Stimulated activated CD4-positive, alpha-beta T cell treated with anti-CD3 and anti-CD28 coated beads, Interleukin-1b, Interleukin-23, amount 100 ng/mL, for 24 hours (primary cell): ENCODE data around the gene BICRA.
"Not testable (repeated sequence)": the region's sequence is repeated elsewhere in the genome, so short reads cannot be mapped to it uniquely, and the experiment has no call there.

Source experiments
- DNase-seq, 4 experiments: peaks; one replicate each; pipeline ENCODE4 v3.0.0-alpha.2; 2020; ENCODE audit warnings: low read depth in 4 of 4, low spot score in 1 of 4

The BICRA gene

GRCh38 chr19:47660435-47660832, 51.5 kb downstream of the BICRA start:
- no peak for DNase-seq

DNA sequence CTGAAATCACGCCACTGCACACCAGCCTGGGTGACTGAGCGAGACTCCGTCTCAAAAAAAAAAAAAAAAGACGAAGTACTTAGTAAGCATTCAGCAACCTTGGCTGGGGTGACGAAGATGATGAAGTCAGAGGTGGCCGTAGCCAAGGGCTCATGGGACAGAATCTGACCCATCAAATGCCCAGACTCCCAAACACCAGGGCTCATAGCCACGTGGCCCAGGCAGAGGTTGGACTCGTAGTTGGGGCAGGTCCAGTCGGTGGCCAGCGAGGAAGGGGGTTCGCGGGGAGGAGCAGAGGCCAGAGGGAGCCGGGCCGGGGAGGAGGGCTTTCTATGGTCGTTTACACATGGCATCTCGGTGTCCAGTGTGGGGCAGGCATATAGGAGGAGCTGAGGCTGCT, 52.2 kb downstream of the BICRA start:
- DNase-seq = no peak

GRCh38 chr19:47661611-47662010, 52.7 kb downstream of the BICRA start:
- no peak for DNase-seq

DNA sequence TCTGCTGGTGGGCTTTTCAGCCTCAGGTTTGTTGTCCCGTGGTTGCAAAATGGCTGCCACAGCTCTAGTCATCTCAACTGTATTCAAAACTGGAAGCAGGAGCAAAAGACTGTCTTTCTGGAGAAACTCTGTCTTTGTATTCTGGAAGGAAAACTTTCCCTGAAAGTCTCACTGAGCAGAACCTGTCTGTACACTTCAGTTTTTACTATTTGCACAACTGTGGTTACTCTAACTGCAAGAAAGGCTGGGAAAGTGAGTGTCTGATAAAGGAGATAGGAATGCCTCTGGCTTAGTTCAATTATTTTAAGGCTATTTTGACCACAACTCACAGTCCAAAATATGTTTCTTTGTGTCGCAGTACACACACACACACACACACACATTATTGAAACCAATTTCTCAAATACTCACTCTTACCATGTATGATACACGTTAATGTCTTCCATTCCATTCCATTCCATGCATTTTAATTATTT, 54.5 kb downstream of the BICRA start:
- no peak for DNase-seq

DNA sequence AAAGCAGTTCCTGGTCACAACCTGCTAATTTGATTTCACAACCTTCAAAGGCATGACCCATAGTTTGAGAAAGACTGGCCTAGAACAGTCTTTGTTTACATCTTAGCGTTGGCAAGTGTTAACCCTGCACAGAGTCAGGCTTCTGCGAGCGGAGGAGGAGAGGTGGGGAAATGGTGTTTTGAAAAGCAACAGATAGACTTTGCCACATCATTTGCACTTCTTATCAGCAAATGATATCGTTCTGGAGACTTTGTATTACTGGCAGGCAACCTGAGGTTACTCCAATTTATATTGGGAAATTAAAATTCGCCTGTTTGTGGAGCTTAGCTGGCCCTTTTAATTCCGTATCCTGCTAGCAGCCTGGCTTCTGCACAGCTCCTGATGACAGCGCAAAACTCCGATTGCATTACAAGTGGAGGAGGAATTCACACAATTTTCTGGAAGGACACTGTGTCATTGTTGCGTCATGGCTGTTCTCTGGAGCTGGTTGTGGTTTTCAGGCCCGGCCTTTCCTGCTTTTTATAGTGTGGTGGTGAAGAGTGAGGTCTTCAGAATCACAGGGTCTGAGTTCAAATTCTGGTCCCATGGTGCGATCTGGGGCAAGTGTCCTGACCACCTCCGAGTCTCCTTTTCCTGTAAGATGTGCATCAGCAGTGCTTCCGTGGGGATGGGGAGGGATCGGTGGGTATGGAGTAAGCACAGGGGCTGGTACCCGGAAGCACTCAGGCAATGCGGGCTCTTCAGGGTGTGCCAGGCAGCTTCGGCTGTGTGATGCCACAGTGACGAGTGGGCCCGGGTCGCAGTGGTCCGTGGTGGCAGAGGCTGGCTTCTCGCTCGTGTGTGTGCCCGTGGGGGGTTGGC, 55.2 kb downstream of the BICRA start:
- DNase-seq = no peak

GRCh38 chr19:47668556-47668955, 59.6 kb downstream of the BICRA start:
- DNase-seq = not testable (repeated sequence)

- DNase-seq = no peak
These were observed 61.8 kb downstream of the BICRA start for GRCh38 chr19:47670736-47671135.

- no peak for DNase-seq
These were observed 62.6 kb downstream of the BICRA start for GRCh38 chr19:47671499-47671898.

DNA sequence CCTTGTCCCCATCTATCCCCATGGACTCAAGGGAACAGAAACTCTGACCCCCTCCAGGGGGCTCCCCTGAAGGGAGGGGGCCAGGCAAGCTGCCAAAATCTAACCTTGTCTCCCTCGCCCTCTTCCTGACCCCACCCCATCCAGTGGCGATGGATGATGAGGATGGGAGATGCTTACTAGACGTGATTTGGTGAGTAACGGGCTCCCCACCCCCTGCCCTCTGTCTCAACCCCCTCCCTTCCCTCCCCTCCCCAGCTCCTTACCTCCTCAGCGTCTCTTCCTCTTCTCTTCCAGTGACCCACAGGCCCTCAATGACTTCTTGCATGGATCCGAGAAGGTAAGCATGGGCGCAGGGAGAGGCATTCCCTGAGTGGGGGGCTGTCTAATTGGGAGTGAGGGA, 64.5 kb downstream of the BICRA start:
- no peak for DNase-seq

DNA sequence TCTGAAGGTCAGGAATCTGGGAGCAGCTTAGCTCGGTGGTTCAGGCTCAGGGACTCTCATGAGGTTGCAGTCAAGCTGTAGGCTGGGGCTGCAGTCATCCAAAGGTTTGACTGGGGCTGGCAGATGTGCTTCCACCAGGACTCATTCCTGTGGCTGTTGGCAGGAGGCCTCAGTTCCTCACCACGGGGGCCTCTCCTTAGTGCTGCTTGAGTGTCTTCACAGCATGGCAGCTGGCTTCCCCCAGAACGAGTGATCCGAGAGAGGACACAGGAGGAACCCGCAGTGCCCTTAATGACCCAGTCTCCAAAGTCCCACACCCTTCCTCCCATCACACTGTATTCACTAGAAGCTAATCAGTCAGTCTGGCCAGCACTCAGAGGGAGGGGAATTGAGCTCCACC, 65.6 kb downstream of the BICRA start:
- no peak for DNase-seq

DNA sequence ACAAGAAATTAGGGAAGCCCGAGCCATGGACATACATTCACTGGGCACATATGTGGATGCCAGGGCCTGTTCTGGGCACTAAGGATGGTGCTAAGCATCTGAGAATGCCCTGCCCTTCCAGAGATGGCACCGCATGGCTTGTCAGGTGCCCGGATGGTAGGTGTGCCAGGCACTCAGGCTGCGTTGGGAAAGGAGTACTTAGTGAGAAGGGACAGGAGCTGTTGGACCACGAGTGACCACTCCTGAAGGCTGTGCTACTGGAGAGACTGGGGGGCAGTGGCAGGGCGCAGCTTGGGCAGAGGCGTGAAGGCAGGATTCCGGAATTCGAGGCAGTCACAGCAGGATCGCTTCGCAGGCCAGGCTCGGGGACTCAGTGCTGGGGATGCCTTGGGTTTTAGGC, 66.3 kb downstream of the BICRA start:
- DNase-seq = no peak

DNA sequence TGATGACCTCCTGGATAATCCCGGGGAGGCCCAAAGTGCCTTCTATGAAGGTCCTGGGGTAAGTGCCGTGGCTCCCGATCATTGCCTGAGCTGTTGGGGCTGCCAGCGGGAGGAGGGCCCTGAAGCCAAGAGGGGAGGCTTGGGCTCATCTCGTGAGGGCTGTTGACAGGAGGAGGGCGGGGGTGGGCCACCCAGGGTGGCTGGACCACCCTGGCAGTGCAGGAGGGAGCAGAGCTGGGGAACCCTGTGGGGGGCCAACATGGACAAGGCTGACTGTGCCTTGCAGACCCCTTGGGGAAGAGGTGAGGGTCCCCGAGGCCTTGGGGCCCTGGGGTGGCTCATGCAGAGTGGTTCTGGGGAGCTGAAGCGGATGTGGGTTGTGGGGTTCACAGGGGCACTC, 66.9 kb downstream of the BICRA start:
- DNase-seq = no peak

DNA sequence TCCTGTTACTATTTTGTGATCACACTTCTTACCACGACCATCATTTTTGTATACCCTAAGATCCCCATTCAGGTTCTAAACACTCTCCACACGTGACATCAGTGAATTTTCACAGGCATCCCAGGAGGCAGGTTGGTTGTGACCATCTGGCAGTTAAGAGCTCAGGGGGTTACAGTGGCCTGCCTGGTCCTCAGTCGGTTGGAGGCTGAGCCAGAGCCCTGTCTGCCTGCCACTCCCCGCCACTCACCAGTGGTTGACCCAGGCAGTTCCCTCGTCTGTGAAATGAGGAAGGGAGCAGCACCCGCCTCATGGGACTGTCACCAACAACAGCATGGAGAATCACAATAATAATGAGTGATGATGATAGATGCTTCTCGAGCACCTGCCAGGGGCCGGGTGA, 67.9 kb downstream of the BICRA start:
- DNase-seq = no peak

DNA sequence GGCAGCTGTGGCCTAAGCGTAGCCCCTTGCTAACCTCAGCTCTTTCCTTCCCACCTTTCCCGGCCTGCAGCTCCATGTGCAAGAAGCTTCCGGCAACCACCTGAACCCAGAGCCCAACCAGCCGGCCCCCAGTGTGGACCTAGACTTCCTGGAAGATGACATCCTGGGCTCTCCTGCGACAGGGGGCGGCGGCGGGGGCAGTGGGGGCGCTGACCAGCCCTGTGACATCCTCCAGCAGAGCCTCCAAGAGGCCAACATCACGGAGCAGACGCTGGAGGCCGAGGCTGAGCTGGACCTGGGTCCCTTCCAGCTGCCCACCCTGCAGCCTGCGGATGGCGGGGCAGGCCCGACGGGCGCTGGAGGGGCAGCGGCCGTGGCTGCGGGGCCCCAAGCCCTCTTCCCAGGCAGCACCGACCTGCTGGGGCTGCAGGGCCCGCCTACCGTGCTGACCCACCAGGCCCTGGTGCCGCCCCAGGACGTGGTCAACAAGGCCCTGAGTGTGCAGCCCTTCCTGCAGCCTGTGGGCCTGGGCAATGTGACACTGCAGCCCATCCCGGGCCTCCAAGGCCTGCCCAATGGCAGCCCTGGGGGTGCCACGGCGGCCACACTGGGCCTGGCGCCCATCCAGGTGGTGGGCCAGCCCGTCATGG, 70.4 kb downstream of the BICRA start:
- DNase-seq = no peak

GRCh38 chr19:47679922-47680857, 71.3 kb downstream of the BICRA start:
- no peak for DNase-seq

GRCh38 chr19:47680858-47681332, 72.0 kb downstream of the BICRA start:
- no peak for DNase-seq

DNA sequence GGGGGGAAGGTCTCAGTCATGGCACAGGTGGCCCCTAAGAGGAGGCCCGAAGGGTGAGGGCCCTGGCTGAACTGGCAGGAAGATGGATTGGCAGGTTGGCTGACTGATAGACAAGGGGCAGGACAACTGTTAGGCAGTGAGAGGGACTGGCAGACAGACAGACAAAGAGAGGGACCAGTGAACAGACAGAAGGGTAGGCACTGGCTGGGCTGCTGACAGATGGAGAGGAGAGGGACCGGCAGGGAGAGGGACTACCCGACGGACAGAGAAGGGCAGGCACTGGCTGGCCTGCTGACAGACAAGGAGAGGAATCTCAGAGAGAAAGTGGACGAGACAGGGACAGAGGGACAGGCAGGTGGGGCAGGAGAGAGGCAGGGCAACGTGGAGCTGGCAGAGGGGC, 72.5 kb downstream of the BICRA start:
- no peak for DNase-seq

GRCh38 chr19:47681936-47682335, 73.0 kb downstream of the BICRA start:
- no peak for DNase-seq

- DNase-seq = no peak
These were observed 74.0 kb downstream of the BICRA start for GRCh38 chr19:47682939-47683338.

DNA sequence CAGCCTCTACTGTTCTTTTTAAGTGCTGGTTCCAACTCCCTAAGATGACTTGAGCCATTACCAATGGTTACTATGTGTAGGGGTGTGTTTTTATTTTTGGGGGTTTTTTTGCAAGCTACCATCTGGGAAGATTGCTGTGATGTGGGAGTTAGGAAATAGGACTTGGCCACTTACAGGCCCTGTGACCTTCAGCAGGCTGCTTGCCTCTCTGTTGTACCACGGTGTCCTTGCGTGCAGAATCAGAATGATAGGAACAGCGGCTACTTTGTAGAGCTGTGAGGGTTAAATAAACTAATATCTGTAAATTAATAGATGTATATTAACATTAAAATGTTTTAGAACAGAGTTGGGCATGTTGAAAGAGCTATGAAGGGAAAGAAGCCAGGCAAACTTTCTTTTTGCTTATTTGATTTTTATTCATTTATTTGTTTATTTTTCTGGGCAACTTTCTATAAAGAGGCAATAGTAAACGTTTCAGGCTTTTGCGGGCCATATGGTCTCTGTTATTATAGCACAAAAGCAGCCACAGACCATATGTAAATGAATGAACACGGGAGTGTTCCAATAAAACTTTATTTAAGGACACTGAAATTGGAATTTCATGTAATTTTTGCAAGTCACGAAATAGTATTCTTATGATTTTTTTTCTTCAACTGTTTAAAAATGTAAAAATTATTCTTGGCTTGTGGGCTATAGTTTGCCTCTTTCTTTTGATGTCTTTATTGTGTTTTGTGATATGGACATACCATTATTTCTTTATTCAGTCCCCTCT, 77.9 kb downstream of the BICRA start:
- DNase-seq = no peak

DNA sequence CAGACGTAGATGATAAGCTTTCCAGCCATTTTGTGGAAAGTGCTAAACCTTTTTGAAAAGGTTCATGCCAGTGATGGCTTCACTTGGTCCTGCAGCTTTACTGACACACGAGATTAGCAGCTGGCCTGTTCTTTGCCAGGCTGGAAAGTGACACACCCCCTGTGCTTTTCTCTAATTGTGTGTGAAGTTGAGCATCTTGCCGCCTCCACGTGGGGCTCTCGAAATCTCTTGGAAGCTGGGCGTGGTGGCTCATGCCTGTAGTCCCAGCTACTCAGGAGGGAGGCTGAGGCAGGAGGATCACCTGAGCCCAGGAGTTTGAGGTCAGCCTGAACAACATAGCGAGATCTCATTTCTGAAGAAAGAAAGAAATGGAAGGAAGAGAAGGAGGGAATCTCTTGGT, 79.0 kb downstream of the BICRA start:
- DNase-seq = no peak
